OCI-LY7 (cell line): ENCODE measurements around the gene ADAMTS17. TPM values are rescaled to one million over a fixed set of nuclear protein-coding genes. Genes with fewer than 3 reads are reported as not detected.

Experiments
- BruUV-seq: library from RNA; stranded (reverse); fragments of 400-500 nt; replicated peaks from 2 replicates; lab custom pipeline; 2021; lab: Mats Ljungman, UMichigan
- CTCF ChIA-PET: fragments of 300-600 bp; sonication (Branson Sonifier 250); formaldehyde crosslinking; loops from one replicate; lab custom pipeline; 2022; ENCODE audit warnings: antibody characterized with exemption; ENCODE audit not compliant: unreplicated experiment; lab: Charles Lee
- POLR2A ChIA-PET: fragments of 300-600 bp; sonication (Branson Sonifier 250); formaldehyde crosslinking; loops from one replicate; lab custom pipeline; 2022; ENCODE audit warnings: antibody characterized with exemption; lab: Charles Lee
- DNase-seq: peaks from one replicate; pipeline ENCODE4 v3.0.0-alpha.2; 2015; ENCODE audit warnings: low spot score
- H2AFZ ChIP-seq: fragments of 200-600 bp; sonication (generic), shearing (Covaris generic); 2 replicates; pipeline ENCODE4 v1.6.1; 2014; ENCODE audit warnings: mild to moderate bottlenecking, antibody characterized with exemption, low read length, moderate library complexity
- H3K27ac ChIP-seq: fragments of 200-600 bp; sonication (generic); 2 replicates; pipeline ENCODE4 v1.5.1; 2014; ENCODE audit warnings: mixed run types, low read depth, mild to moderate bottlenecking, moderate library complexity, low read length, inconsistent platforms; ENCODE audit not compliant: poor library complexity, severe bottlenecking
- H3K36me3 ChIP-seq: fragments of 200-600 bp; sonication (generic); 2 replicates; pipeline ENCODE4 v1.6.1; 2014; ENCODE audit warnings: mild to moderate bottlenecking, antibody characterized with exemption, low read length, moderate library complexity, mixed read lengths; ENCODE audit not compliant: insufficient read depth
- H3K4me1 ChIP-seq: fragments of 200-600 bp; sonication (generic); 2 replicates; pipeline ENCODE4 v1.5.1; 2014; ENCODE audit warnings: mild to moderate bottlenecking, low read length; ENCODE audit not compliant: insufficient read depth, poor library complexity, severe bottlenecking
- H3K4me2 ChIP-seq: fragments of 200-600 bp; sonication (generic); 2 replicates; pipeline ENCODE4 v1.6.1; 2014; ENCODE audit warnings: mild to moderate bottlenecking, low read length
- H3K4me3 ChIP-seq: fragments of 200-600 bp; sonication (generic); 2 replicates; pipeline ENCODE4 v1.5.1; 2014; ENCODE audit warnings: mild to moderate bottlenecking, low read depth, low read length; ENCODE audit not compliant: poor library complexity, severe bottlenecking
- H3K79me2 ChIP-seq: fragments of 200-600 bp; sonication (generic); 2 replicates; pipeline ENCODE4 v1.6.1; 2016; ENCODE audit warnings: low read depth, mild to moderate bottlenecking, low read length, moderate library complexity, mixed read lengths; ENCODE audit not compliant: insufficient read depth
- H3K9me2 ChIP-seq: fragments of 200-600 bp; sonication (generic); 2 replicates; pipeline ENCODE4 v1.6.1; 2016; ENCODE audit warnings: mild to moderate bottlenecking, low read length, mixed read lengths; ENCODE audit not compliant: insufficient read depth
- H3K9me3 ChIP-seq: fragments of 200-600 bp; sonication (generic); 2 replicates; pipeline ENCODE4 v1.6.1; 2014; ENCODE audit warnings: mild to moderate bottlenecking, mixed run types, low read length, mixed read lengths
- H4K20me1 ChIP-seq: fragments of 200-600 bp; sonication (generic); 2 replicates; pipeline ENCODE4 v1.6.1; 2014; ENCODE audit warnings: mild to moderate bottlenecking, antibody characterized with exemption, low read length, moderate library complexity, mixed read lengths; ENCODE audit not compliant: insufficient read depth
- EZH2phosphoT487 ChIP-seq: fragments of 200-600 bp; sonication (generic); IDR thresholded peaks from 2 replicates; pipeline ENCODE4 v1.6.1; 2018; ENCODE audit warnings: low read depth, borderline replicate concordance, mild to moderate bottlenecking, mixed run types, antibody characterized with exemption, low read length, moderate library complexity, mixed read lengths
- intact Hi-C: fragments of 100-400 bp; cut with micrococcal nuclease; formaldehyde crosslinking; loops from one replicate; pipeline ENCODE4 v1.10.0; 2022; ENCODE audit not compliant: unreplicated experiment
- total RNA-seq, 2 experiments: library from RNA; depleted of rRNA in 1 of 2; stranded (reverse); fragments of >200 nt in 1 of 2; shearing (Covaris generic) in 1 of 2; gene quantifications; 2 replicates each; pipeline ENCODE4 v1.2.3, GENCODE V29; 2014 to 2022
- TF ChIP-seq, protein P1 (sequence below): fragments of 200-600 bp; sonication (generic); conservative IDR thresholded peaks from 2 replicates; pipeline ENCODE4 v1.5.1; 2014; ENCODE audit warnings: mild to moderate bottlenecking, antibody characterized with exemption, low read length, moderate library complexity, mixed read lengths

ADAMTS17 gene
- total RNA-seq, 2 experiments from 2014 or later, result not detected

DNA sequence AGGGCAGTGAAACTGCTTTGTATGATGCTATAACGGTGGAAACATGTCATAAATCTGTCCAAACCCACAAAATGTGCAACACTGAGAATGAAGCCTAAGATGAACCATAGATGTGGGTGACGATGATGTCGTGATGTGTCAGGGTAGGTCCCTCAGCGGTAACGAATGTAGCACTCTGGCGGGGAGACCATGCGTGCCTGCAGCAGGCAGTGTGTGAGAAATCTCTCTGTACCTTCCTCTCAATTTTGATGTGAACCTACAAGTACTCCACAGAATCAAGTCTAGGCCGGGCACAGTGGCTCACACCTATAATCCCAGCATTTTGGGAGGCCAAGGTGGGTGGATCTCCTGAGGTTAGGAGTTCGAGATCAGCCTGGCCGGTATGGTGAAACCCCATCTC, 340.4 kb downstream of the ADAMTS17 start:
- no peaks in the 10 kb centered on the region for H3K9me2 ChIP-seq
- no peaks in the 10 kb centered on the region for H3K4me1 ChIP-seq
- no peaks in the 10 kb centered on the region for H3K79me2 ChIP-seq
- no peak for DNase-seq
- H3K9me3 ChIP-seq, result no peaks in the 10 kb centered on the region
- intact Hi-C loops, result no loop called here
- no TSS peak for BruUV-seq
- no peaks in the 10 kb centered on the region for H3K36me3 ChIP-seq
- TF ChIP-seq, protein P1, sequence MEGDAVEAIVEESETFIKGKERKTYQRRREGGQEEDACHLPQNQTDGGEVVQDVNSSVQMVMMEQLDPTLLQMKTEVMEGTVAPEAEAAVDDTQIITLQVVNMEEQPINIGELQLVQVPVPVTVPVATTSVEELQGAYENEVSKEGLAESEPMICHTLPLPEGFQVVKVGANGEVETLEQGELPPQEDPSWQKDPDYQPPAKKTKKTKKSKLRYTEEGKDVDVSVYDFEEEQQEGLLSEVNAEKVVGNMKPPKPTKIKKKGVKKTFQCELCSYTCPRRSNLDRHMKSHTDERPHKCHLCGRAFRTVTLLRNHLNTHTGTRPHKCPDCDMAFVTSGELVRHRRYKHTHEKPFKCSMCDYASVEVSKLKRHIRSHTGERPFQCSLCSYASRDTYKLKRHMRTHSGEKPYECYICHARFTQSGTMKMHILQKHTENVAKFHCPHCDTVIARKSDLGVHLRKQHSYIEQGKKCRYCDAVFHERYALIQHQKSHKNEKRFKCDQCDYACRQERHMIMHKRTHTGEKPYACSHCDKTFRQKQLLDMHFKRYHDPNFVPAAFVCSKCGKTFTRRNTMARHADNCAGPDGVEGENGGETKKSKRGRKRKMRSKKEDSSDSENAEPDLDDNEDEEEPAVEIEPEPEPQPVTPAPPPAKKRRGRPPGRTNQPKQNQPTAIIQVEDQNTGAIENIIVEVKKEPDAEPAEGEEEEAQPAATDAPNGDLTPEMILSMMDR, result no peak
- TF ChIP-seq EZH2phosphoT487, result no peak
- no peak overlapping the region for H3K27ac ChIP-seq
- no peak overlapping the region for H2AFZ ChIP-seq
- no peaks in the 10 kb centered on the region for H4K20me1 ChIP-seq
- ChIA-PET CTCF (no interaction called here), POLR2A (interaction anchor here (0.6 kb wide), 1 partner anchor 131 kb away, joined by 4 read pairs; no protein-coding TSS in a partner anchor)
- no peak overlapping the region for H3K4me3 ChIP-seq
- no peak overlapping the region for H3K4me2 ChIP-seq

DNA sequence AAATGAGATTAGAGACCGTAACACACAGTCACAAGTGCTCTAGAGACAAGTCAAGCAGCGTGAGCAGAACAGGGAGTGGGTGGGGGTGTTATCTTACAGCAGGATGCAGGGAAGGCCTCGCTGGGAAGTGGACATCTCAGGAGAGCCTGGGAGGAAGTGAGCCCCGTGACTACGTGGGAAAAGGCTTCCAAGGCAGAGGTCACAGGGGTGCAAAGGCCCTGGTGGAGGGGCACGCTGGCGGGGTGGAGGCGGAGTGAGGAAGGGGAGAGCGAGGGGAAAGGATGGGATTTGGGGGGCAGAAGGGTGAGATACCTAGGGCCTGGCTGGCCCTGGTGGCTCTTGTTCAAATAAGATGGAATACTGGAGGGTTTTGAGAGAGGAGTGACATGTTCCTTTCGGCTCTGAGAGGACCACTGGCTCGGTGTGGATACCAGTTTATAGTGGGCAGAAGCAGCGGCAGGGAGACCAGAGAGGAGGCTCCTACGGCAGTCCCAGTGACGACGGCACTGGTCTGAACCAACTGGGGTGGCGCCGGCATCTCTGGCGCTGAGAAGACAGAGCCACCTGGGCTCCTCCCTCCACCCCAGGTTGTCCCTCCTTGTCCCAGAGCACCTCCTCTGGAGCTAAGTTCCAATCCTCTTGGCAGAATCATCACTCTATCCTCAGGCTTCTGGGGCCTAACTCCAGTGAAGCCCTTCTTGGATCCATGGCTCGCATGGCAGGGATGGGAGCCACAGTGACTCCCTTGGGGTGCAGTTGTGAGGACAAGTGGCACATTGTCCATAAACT, 342.3 kb downstream of the ADAMTS17 start:
- POLR2A ChIA-PET, result no interaction called here
- Histone ChIP-seq H3K9me2 (no peaks in the 10 kb centered on the region), H3K79me2 (no peaks in the 10 kb centered on the region), H3K9me3 (no peaks in the 10 kb centered on the region), H3K4me1 (no peaks in the 10 kb centered on the region), H3K4me3 (no peak overlapping the region), H4K20me1 (no peaks in the 10 kb centered on the region), H3K27ac (no peak overlapping the region), H3K36me3 (no peaks in the 10 kb centered on the region), H3K4me2 (no peak overlapping the region), H2AFZ (no peak overlapping the region)
- TF ChIP-seq, protein P1, result no peak
- no peak for TF ChIP-seq EZH2phosphoT487
- intact Hi-C loops, result no loop called here
- CTCF ChIA-PET, result no interaction called here
- no TSS peak for BruUV-seq
- DNase-seq, result no peak

DNA sequence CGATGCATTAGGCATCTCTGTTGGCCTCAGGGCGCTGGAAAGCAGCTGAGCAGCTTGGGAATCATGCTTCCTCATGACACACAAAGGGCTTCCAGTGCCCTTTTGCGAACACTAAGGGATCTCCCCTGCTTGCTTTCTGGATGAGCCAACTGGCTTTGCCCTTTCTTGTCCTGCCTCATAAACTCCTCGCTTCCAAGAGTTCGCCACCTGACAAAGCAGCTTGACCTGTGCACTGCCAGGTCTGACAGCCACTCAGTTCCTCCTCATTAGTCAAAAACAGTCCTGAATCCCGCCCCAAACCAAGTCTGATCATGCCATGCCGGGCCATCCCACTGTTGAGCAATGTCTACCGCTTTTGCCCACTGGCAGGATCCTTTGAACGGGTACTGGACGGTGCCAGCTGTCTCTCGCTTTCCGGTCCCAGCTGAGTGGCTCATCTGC, 343.1 kb downstream of the ADAMTS17 start:
- TF ChIP-seq, protein P1, result no peak
- TF ChIP-seq EZH2phosphoT487, result no peak
- H3K27ac ChIP-seq, result no peak overlapping the region
- intact Hi-C loops, result no loop called here
- H3K36me3 ChIP-seq, result no peaks in the 10 kb centered on the region
- no peaks in the 10 kb centered on the region for H3K9me2 ChIP-seq
- BruUV-seq, result no TSS peak
- no peak overlapping the region for H3K4me3 ChIP-seq
- no peak overlapping the region for H3K4me2 ChIP-seq
- no peaks in the 10 kb centered on the region for H3K4me1 ChIP-seq
- H2AFZ ChIP-seq, result no peak overlapping the region
- H3K9me3 ChIP-seq, result no peaks in the 10 kb centered on the region
- no peaks in the 10 kb centered on the region for H3K79me2 ChIP-seq
- no peaks in the 10 kb centered on the region for H4K20me1 ChIP-seq
- POLR2A ChIA-PET, result no interaction called here
- DNase-seq, result no peak
- CTCF ChIA-PET, result no interaction called here
